Endothelial cell of umbilical vein (primary cell): ENCODE results near the gene BRME1. TPM values are rescaled to one million over a fixed set of nuclear protein-coding genes. Genes with fewer than 3 reads are reported as not detected.

Source experiments
- BruUV-seq: library from RNA; stranded (reverse); fragments of 400-500 nt; replicated peaks from 2 replicates; lab custom pipeline; 2021; lab: Mats Ljungman, UMichigan
- CTCF ChIA-PET: fragments of 300-600, 350-600 bp; sonication (Branson Sonifier 250); formaldehyde crosslinking; loops from one replicate; lab custom pipeline; 2021; ENCODE audit warnings: antibody characterized with exemption, inconsistent platforms; lab: Charles Lee
- POLR2A ChIA-PET: fragments of 300-600, 350-600 bp; sonication (Branson Sonifier 250); formaldehyde crosslinking; loops from one replicate; lab custom pipeline; 2021; ENCODE audit warnings: antibody characterized with exemption, inconsistent platforms; lab: Charles Lee
- DNase-seq: peaks from one replicate; pipeline ENCODE4 v3.0.0-alpha.2; 2011; ENCODE audit warnings: low read depth, low spot score
- FAIRE-seq: peaks from 2 replicates; lab custom pipeline; 2011; peaks lifted over from hg19 to GRCh38; lab: Jason Lieb, UNC
- H2AFZ ChIP-seq: 2 replicates; pipeline ENCODE4 v1.6.0; 2012; ENCODE audit warnings: low read depth, low read length, control low read depth, inconsistent platforms
- H3K27ac ChIP-seq: 2 replicates; pipeline ENCODE4 v1.5.1; 2011; ENCODE audit warnings: low read depth, mild to moderate bottlenecking, control low read depth, low read length, moderate library complexity; ENCODE audit not compliant: insufficient read depth
- H3K27me3 ChIP-seq, 2 experiments: 2 replicates each; pipeline versions ENCODE4 v1.6.0 to v1.6.1; 2011; ENCODE audit warnings: low read length in 2 of 2, mixed read lengths in 1 of 2; ENCODE audit not compliant: control insufficient read depth in 2 of 2, insufficient read depth in 2 of 2
- H3K36me3 ChIP-seq, 2 experiments: 2 replicates in 1 of 2; 3 replicates in 1 of 2; pipeline ENCODE4 v1.5.1; 2011; ENCODE audit warnings: low read length in 2 of 2, mild to moderate bottlenecking in 1 of 2, moderate library complexity in 1 of 2; ENCODE audit not compliant: control insufficient read depth in 2 of 2, insufficient read depth in 2 of 2; ENCODE audit errors: extremely low read depth in 1 of 2
- H3K4me1 ChIP-seq: 3 replicates; pipeline ENCODE4 v1.5.1; 2011; ENCODE audit warnings: mild to moderate bottlenecking, low read length; ENCODE audit not compliant: control insufficient read depth, insufficient read depth; ENCODE audit errors: extremely low read depth
- H3K4me2 ChIP-seq: 2 replicates; pipeline ENCODE4 v1.6.1; 2011; ENCODE audit warnings: low read length, control low read depth, mixed read lengths; ENCODE audit not compliant: insufficient read depth
- H3K4me3 ChIP-seq, 3 experiments: fragments of 200-600 bp in 1 of 3; sonication (generic), shearing (Covaris generic) in 1 of 3; replicated peaks in 1 of 3; 2 replicates each; pipeline ENCODE4 v1.5.1; 2011 to 2016; ENCODE audit warnings: control low read depth in 3 of 3, low read length in 3 of 3, mild to moderate bottlenecking in 2 of 3, inconsistent platforms in 1 of 3, low read depth in 1 of 3, moderate library complexity in 1 of 3; ENCODE audit not compliant: insufficient read depth in 1 of 3
- H3K79me2 ChIP-seq: 2 replicates; pipeline ENCODE4 v1.6.0; 2012; ENCODE audit warnings: low read length, inconsistent platforms; ENCODE audit not compliant: control insufficient read depth, insufficient read depth
- H3K9ac ChIP-seq: replicated peaks from 2 replicates; pipeline ENCODE3; 2011; ENCODE audit warnings: low read length, control low read depth; ENCODE audit not compliant: insufficient read depth; ENCODE audit errors: extremely low read depth
- H3K9me1 ChIP-seq: replicated peaks from 3 replicates; pipeline ENCODE4 v1.6.0; 2011; ENCODE audit warnings: mild to moderate bottlenecking, low read length; ENCODE audit not compliant: control insufficient read depth, insufficient read depth; ENCODE audit errors: extremely low read depth
- H3K9me3 ChIP-seq: replicated peaks from 2 replicates; pipeline ENCODE4 v1.5.1; 2012; ENCODE audit warnings: low read length, inconsistent platforms; ENCODE audit not compliant: control insufficient read depth, insufficient read depth
- H4K20me1 ChIP-seq: replicated peaks from 2 replicates; pipeline ENCODE3; 2011; ENCODE audit warnings: mild to moderate bottlenecking, low read length; ENCODE audit not compliant: control insufficient read depth, insufficient read depth; ENCODE audit errors: extremely low read depth
- EZH2 ChIP-seq: IDR thresholded peaks from 2 replicates; pipeline ENCODE4 v1.6.1; 2012; ENCODE audit warnings: borderline replicate concordance, low read depth, mild to moderate bottlenecking, moderate library complexity, low read length, inconsistent platforms; ENCODE audit not compliant: severe bottlenecking
- FOS ChIP-seq: IDR thresholded peaks from 2 replicates; pipeline ENCODE4 v1.6.1; 2011; ENCODE audit warnings: mild to moderate bottlenecking, low read length, moderate library complexity, borderline replicate concordance; ENCODE audit not compliant: insufficient read depth
- GATA2 ChIP-seq: IDR thresholded peaks from 2 replicates; pipeline ENCODE4 v1.7.0; 2011; ENCODE audit warnings: low read depth, mild to moderate bottlenecking, moderate library complexity, mixed read lengths, low read length; ENCODE audit not compliant: insufficient read length, insufficient read depth
- JUN ChIP-seq: IDR thresholded peaks from 2 replicates; pipeline ENCODE4 v1.6.1; 2011; ENCODE audit warnings: borderline replicate concordance, low read depth; ENCODE audit not compliant: insufficient read length, insufficient read depth
- MYC ChIP-seq: IDR thresholded peaks from one replicate; pipeline ENCODE4 v1.6.1; 2011; ENCODE audit warnings: mild to moderate bottlenecking, low read depth, low read length
- POLR2A ChIP-seq: IDR thresholded peaks from 2 replicates; pipeline ENCODE4 v1.6.1; 2012; ENCODE audit warnings: low read depth, mild to moderate bottlenecking, control low read depth, low read length
- POLR2AphosphoS5 ChIP-seq: IDR thresholded peaks from 2 replicates; pipeline ENCODE4 v1.6.1; 2012; ENCODE audit warnings: low read depth, mild to moderate bottlenecking, control low read depth, low read length, moderate library complexity; ENCODE audit not compliant: insufficient read depth
- dilution Hi-C: fragments of 300-500 bp; cut with MboI; formaldehyde crosslinking; loops from one replicate; pipeline ENCODE4 v1.15.0; 2019; ENCODE audit warnings: low sequenced_read_pairs; ENCODE audit not compliant: extremely low pct_ligation_motif_present
- intact Hi-C: fragments of 100-400 bp; cut with micrococcal nuclease; formaldehyde crosslinking; loops from one replicate; pipeline ENCODE4 v1.10.0; 2022
- polyA plus RNA-seq, 4 experiments: library from polyadenylated mRNA; depleted of rRNA in 3 of 4; stranded (reverse) in 3 of 4; unstranded in 1 of 4; fragments of >200 nt; gene quantifications; 2 replicates each; pipeline versions ENCODE4 v1.2.1 to v1.2.3, GENCODE V29; 2011 to 2012; ENCODE audit warnings: missing spikeins in 1 of 4
- total RNA-seq: library from RNA; stranded (reverse); gene quantifications from 2 replicates; pipeline ENCODE4 v1.2.3, GENCODE V29; 2021
- TF ChIP-seq, protein P1 (sequence below): IDR thresholded peaks from 2 replicates; pipeline ENCODE4 v1.6.1; 2011; ENCODE audit not compliant: insufficient read depth, insufficient read length
- TF ChIP-seq, protein P2 (sequence below), 2 donors: IDR thresholded peaks; 1 replicate in 1 of 2; 2 replicates in 1 of 2; pipeline ENCODE4 v1.5.1; 2011; ENCODE audit warnings: low read length in 2 of 2, mild to moderate bottlenecking in 2 of 2, moderate library complexity in 2 of 2, control low read depth in 1 of 2, inconsistent platforms in 1 of 2, low read depth in 1 of 2; ENCODE audit not compliant: insufficient read depth in 1 of 2; ENCODE audit errors: extremely low read depth in 1 of 2

Gene BRME1
- total and polyA plus RNA-seq, 2 donors (not counting 3 experiments of a cell fraction or from before 2014, with no cell fraction given) = 0.69 to 2.5 TPM

DNA sequence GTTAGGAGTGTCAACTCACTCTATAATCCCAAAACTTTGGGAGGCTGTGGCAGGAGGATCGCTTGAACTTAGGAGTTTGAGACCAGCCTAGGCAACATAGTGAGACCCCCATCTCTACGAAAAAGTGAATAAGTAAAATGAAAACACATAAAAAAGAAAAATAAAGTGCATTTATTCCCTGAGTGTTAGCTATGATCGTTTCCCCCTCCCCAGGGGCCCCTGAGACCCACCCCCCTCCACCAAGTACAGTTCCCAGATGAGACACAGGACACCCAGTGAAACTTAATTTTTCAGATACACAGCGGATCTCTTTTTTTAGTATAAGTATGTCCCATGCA is 57.6 kb downstream of the BRME1 start:
- H3K4me3 ChIP-seq = no peak overlapping the region
- no peak for DNase-seq
- FAIRE-seq = no peak
- H3K36me3 ChIP-seq = no peaks in the 10 kb centered on the region
- H3K4me1 ChIP-seq = peaks cover 44% of the 10 kb centered on the region
- ChIA-PET POLR2A (interaction anchor here (2.4 kb wide), 1 partner anchor 12 kb away, joined by 12 read pairs; no protein-coding TSS in a partner anchor), CTCF (interaction anchor here (3.1 kb wide), 1 partner anchor 14 kb away, joined by 19 read pairs; no protein-coding TSS in a partner anchor)
- H4K20me1 ChIP-seq = no peaks in the 10 kb centered on the region
- H3K79me2 ChIP-seq = no peaks in the 10 kb centered on the region
- no TSS peak for BruUV-seq
- peak overlapping the region; percentile 99 for H3K27ac ChIP-seq
- H3K27me3 ChIP-seq = no peaks in the 10 kb centered on the region
- intact Hi-C loops (no loop called here), dilution Hi-C loops (no loop called here)
- no peak for TF ChIP-seq POLR2AphosphoS5
- TF ChIP-seq, protein P1, sequence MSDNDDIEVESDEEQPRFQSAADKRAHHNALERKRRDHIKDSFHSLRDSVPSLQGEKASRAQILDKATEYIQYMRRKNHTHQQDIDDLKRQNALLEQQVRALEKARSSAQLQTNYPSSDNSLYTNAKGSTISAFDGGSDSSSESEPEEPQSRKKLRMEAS = no peak
- TF ChIP-seq GATA2 = no peak
- TF ChIP-seq EZH2 = no peak
- no peak for TF ChIP-seq POLR2A
- no peak for TF ChIP-seq FOS
- TF ChIP-seq MYC = no peak
- TF ChIP-seq JUN = no peak
- TF ChIP-seq, protein P2, sequence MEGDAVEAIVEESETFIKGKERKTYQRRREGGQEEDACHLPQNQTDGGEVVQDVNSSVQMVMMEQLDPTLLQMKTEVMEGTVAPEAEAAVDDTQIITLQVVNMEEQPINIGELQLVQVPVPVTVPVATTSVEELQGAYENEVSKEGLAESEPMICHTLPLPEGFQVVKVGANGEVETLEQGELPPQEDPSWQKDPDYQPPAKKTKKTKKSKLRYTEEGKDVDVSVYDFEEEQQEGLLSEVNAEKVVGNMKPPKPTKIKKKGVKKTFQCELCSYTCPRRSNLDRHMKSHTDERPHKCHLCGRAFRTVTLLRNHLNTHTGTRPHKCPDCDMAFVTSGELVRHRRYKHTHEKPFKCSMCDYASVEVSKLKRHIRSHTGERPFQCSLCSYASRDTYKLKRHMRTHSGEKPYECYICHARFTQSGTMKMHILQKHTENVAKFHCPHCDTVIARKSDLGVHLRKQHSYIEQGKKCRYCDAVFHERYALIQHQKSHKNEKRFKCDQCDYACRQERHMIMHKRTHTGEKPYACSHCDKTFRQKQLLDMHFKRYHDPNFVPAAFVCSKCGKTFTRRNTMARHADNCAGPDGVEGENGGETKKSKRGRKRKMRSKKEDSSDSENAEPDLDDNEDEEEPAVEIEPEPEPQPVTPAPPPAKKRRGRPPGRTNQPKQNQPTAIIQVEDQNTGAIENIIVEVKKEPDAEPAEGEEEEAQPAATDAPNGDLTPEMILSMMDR (IDR thresholded peaks at IDR 0.05; ENCODE audit: extremely low read depth in 1 of 2, insufficient read depth in 1 of 2, low read depth in 1 of 2, low read length in 2 of 2) = no peak
- H2AFZ ChIP-seq = no peak overlapping the region
- H3K9ac ChIP-seq = peak overlapping the region; percentile 96
- H3K4me2 ChIP-seq = no peak overlapping the region
- no peaks in the 10 kb centered on the region for H3K9me1 ChIP-seq
- no peaks in the 10 kb centered on the region for H3K9me3 ChIP-seq
